Neural progenitor cell (in vitro differentiated cells): Measurements from ENCODE around the gene STON2. TPM values are rescaled to one million over a fixed set of nuclear protein-coding genes. Genes with fewer than 3 reads are reported as not detected.

Source experiments
- DNase-seq: peaks from one replicate; pipeline ENCODE4 v3.0.0-alpha.2; 2016; ENCODE audit warnings: low spot score
- H2AFZ ChIP-seq: fragments of 200-600 bp; sonication (generic); replicated peaks from 2 replicates; pipeline ENCODE4 v1.6.1; 2016; ENCODE audit warnings: antibody characterized with exemption
- H3F3A ChIP-seq: fragments of 200-600 bp; sonication (generic); 2 replicates; pipeline ENCODE4 v1.6.1; 2016; ENCODE audit warnings: antibody characterized with exemption, low read depth
- H3K27ac ChIP-seq: fragments of 200-600 bp; sonication (generic); 2 replicates; pipeline ENCODE4 v1.5.1; 2016; ENCODE audit warnings: mild to moderate bottlenecking
- H3K27me3 ChIP-seq: fragments of 200-600 bp; sonication (generic); 2 replicates; pipeline ENCODE4 v1.6.1; 2016; ENCODE audit warnings: mild to moderate bottlenecking, moderate library complexity
- H3K36me3 ChIP-seq: fragments of 200-600 bp; sonication (generic); 2 replicates; pipeline ENCODE4 v1.5.1; 2016
- H3K4me1 ChIP-seq: fragments of 200-600 bp; sonication (generic); 2 replicates; pipeline ENCODE4 v1.6.1; 2016; ENCODE audit warnings: mixed run types
- H3K4me2 ChIP-seq: fragments of 200-600 bp; sonication (generic); 2 replicates; pipeline ENCODE4 v1.6.1; 2016
- H3K4me3 ChIP-seq: fragments of 200-600 bp; sonication (generic); 2 replicates; pipeline ENCODE4 v1.5.1; 2016
- H3K79me2 ChIP-seq: fragments of 200-600 bp; sonication (generic); 2 replicates; pipeline ENCODE4 v1.6.1; 2016; ENCODE audit warnings: low read depth
- H3K9ac ChIP-seq: fragments of 200-600 bp; sonication (generic); 2 replicates; pipeline ENCODE4 v1.6.1; 2016
- H3K9me3 ChIP-seq: fragments of 200-600 bp; sonication (generic); 2 replicates; pipeline ENCODE4 v1.5.1; 2016; ENCODE audit warnings: low read depth
- H4K20me1 ChIP-seq: fragments of 200-600 bp; sonication (generic); 2 replicates; pipeline ENCODE4 v1.6.1; 2016; ENCODE audit warnings: low read depth
- H3K27ac Mint-ChIP-seq: 3 replicates; pipeline ENCODE4 v1.8.0; 2021; ENCODE audit warnings: mixed read lengths
- H3K27me3 Mint-ChIP-seq: 2 replicates; pipeline ENCODE4 v1.8.0; 2022; ENCODE audit warnings: low read depth, mild to moderate bottlenecking, inconsistent platforms, moderate library complexity, mixed read lengths; ENCODE audit not compliant: insufficient read depth
- H3K36me3 Mint-ChIP-seq: 3 replicates; pipeline ENCODE4 v1.8.0; 2021; ENCODE audit warnings: mixed read lengths
- H3K4me1 Mint-ChIP-seq: 3 replicates; pipeline ENCODE4 v1.8.0; 2021; ENCODE audit warnings: mixed read lengths
- H3K4me3 Mint-ChIP-seq: 3 replicates; pipeline ENCODE4 v1.8.0; 2021; ENCODE audit warnings: mild to moderate bottlenecking, moderate library complexity, mixed read lengths
- H3K9me3 Mint-ChIP-seq: 3 replicates; pipeline ENCODE4 v1.8.0; 2020; ENCODE audit warnings: mixed read lengths
- EZH2 ChIP-seq: fragments of 200-600 bp; sonication (generic); IDR thresholded peaks from 2 replicates; pipeline ENCODE4 v1.6.1; 2017; ENCODE audit warnings: antibody characterized with exemption, mild to moderate bottlenecking, moderate library complexity
- EZH2phosphoT487 ChIP-seq: fragments of 200-600 bp; sonication (generic); IDR thresholded peaks from 2 replicates; pipeline ENCODE4 v1.6.1; 2017; ENCODE audit warnings: antibody characterized with exemption
- total RNA-seq: library from RNA; depleted of rRNA; stranded (reverse); fragments of >200 nt; gene quantifications from 2 replicates; pipeline ENCODE4 v1.2.3, GENCODE V29; 2015; ENCODE audit warnings: low replicate concordance
- TF ChIP-seq, protein P1 (sequence below): fragments of 200-600 bp; sonication (generic); IDR thresholded peaks from 2 replicates; pipeline ENCODE4 v1.5.1; 2017; ENCODE audit warnings: antibody characterized with exemption, mild to moderate bottlenecking

The STON2 gene
- total RNA-seq, 1 donor from 2014 or later = 31.1 TPM

DNA sequence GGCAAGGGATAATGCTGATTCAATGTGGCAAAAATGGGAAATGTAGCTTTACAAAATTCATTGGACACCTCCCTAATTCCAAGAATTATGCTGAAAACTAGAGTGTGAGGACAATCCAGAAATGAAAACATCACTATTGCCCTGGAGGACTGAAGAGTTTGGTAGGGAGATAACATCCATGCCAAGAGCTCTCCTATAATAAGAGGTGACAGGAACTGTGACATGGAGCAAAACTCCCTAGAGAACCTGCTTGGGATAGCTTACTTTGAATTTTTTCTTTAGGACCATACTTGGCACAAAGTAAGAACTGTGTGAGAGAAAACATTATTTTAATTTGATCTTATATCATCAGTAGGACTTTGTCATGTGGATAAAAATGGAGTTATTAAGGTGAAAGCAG is 48.9 kb downstream of the STON2 start:
- Mint-ChIP-seq H3K9me3 (peaks cover 13% of the 10 kb centered on the region), H3K4me3 (no peak overlapping the region), H3K4me1 (no peaks in the 10 kb centered on the region), H3K27ac (no peak overlapping the region), H3K36me3 (peaks cover 26% of the 10 kb centered on the region), H3K27me3 (no peaks in the 10 kb centered on the region)
- Histone ChIP-seq H2AFZ (no peak overlapping the region), H3F3A (no peaks in the 10 kb centered on the region), H4K20me1 (no peaks in the 10 kb centered on the region), H3K4me2 (no peak overlapping the region), H3K79me2 (no peaks in the 10 kb centered on the region), H3K4me3 (no peak overlapping the region), H3K36me3 (no peaks in the 10 kb centered on the region), H3K27me3 (no peaks in the 10 kb centered on the region), H3K4me1 (no peaks in the 10 kb centered on the region), H3K9ac (no peak overlapping the region), H3K9me3 (peaks cover 6% of the 10 kb centered on the region), H3K27ac (no peak overlapping the region)
- no peak for DNase-seq
- TF ChIP-seq EZH2phosphoT487 (no peak), EZH2 (no peak)
- TF ChIP-seq, protein P1, sequence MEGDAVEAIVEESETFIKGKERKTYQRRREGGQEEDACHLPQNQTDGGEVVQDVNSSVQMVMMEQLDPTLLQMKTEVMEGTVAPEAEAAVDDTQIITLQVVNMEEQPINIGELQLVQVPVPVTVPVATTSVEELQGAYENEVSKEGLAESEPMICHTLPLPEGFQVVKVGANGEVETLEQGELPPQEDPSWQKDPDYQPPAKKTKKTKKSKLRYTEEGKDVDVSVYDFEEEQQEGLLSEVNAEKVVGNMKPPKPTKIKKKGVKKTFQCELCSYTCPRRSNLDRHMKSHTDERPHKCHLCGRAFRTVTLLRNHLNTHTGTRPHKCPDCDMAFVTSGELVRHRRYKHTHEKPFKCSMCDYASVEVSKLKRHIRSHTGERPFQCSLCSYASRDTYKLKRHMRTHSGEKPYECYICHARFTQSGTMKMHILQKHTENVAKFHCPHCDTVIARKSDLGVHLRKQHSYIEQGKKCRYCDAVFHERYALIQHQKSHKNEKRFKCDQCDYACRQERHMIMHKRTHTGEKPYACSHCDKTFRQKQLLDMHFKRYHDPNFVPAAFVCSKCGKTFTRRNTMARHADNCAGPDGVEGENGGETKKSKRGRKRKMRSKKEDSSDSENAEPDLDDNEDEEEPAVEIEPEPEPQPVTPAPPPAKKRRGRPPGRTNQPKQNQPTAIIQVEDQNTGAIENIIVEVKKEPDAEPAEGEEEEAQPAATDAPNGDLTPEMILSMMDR = no peak

DNA sequence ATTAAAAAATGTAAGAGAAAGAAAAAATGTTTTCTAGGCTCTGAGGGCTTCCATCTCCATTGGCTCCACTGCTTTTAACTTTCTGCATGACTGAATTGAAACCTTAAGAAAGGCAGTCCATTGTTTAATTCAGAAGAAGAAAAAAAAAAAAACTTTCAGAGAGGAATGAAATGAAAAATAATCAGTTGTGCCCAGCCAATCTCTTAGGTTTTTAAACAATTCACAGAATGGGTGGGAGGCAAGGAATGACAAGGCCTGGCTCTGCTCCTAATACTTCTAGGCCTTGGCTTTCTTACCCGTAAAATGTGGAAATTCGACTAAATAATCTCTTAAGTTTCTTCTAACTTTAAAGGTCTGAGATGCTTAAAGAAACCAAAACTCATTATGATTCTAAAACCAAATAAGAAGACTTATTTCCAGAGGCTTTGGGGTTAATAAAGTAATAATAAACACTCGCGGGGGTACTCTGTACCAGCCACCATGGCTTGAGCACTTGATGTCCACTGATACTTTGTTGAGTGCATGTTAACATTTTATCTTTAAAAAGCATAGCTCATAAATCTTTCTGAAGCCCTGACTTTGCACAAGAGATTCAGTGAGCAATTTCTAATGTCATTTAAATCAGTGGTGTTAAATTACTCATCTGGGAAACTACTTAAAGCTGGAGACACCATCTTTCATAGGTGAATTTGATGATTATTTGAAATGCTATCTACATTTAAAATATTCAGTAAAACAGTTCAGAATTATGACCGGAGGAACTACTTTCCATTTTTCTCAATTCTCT is 49.6 kb downstream of the STON2 start:
- Histone ChIP-seq H3K9me3 (peaks cover 6% of the 10 kb centered on the region), H4K20me1 (no peaks in the 10 kb centered on the region), H3K36me3 (no peaks in the 10 kb centered on the region), H3K4me2 (no peak overlapping the region), H3F3A (no peaks in the 10 kb centered on the region), H2AFZ (no peak overlapping the region), H3K79me2 (no peaks in the 10 kb centered on the region), H3K27ac (no peak overlapping the region), H3K4me1 (no peaks in the 10 kb centered on the region), H3K9ac (no peak overlapping the region), H3K27me3 (no peaks in the 10 kb centered on the region), H3K4me3 (no peak overlapping the region)
- DNase-seq = no peak
- Mint-ChIP-seq H3K4me3 (no peak overlapping the region), H3K27me3 (no peaks in the 10 kb centered on the region), H3K4me1 (no peaks in the 10 kb centered on the region), H3K27ac (no peak overlapping the region), H3K9me3 (peaks cover 13% of the 10 kb centered on the region), H3K36me3 (peaks cover 26% of the 10 kb centered on the region)
- TF ChIP-seq, protein P1 = no peak
- TF ChIP-seq EZH2phosphoT487 (no peak), EZH2 (no peak)

DNA sequence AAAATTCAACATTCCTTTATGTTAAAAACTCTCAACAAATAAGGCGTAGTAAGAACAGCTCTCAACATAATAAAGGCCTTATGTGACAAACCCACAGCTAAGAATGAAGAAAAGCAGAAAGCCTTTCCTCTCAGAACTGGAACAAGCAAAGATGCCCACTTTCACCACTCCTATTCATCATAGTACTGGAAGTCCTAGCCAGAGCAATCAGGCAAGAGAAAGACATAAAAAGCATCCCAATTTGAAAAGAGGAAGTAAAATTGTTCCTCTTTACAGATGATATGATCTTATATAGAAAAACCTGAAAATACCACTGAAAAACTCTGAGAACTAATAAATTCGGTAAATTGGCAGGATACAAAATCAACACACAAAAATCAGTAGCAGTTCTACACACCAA is 52.1 kb downstream of the STON2 start:
- Histone ChIP-seq H3F3A (no peaks in the 10 kb centered on the region), H3K27ac (no peak overlapping the region), H3K9me3 (no peaks in the 10 kb centered on the region), H4K20me1 (no peaks in the 10 kb centered on the region), H3K36me3 (no peaks in the 10 kb centered on the region), H2AFZ (no peak overlapping the region), H3K27me3 (no peaks in the 10 kb centered on the region), H3K4me3 (no peak overlapping the region), H3K4me2 (no peak overlapping the region), H3K9ac (no peak overlapping the region), H3K4me1 (no peaks in the 10 kb centered on the region), H3K79me2 (no peaks in the 10 kb centered on the region)
- H3K36me3 Mint-ChIP-seq = peaks cover 17% of the 10 kb centered on the region
- H3K27me3 Mint-ChIP-seq = no peaks in the 10 kb centered on the region
- H3K4me3 Mint-ChIP-seq = no peak overlapping the region
- H3K4me1 Mint-ChIP-seq = peaks cover 9% of the 10 kb centered on the region
- no peaks in the 10 kb centered on the region for H3K9me3 Mint-ChIP-seq
- H3K27ac Mint-ChIP-seq = no peak overlapping the region
- TF ChIP-seq EZH2 (no peak), EZH2phosphoT487 (no peak)
- TF ChIP-seq, protein P1 = no peak
- DNase-seq = no peak
